Panc1 (cell line): ENCODE measurements around the gene SH3BGRL2. TPM values are rescaled to one million over a fixed set of nuclear protein-coding genes. Genes with fewer than 3 reads are reported as not detected.
A peak's percentile ranks its signal among the peaks of the same experiment; 100 is the strongest.

Experiments
- ATAC-seq: fragments of 200-7000 bp; cut with Tn5 transposase; 2 replicates; pipeline ENCODE4 v1.9.1; 2020; ENCODE audit warnings: mild to moderate bottlenecking, moderate library complexity
- BruUV-seq: library from RNA; stranded (reverse); fragments of 400-500 nt; replicated peaks from 2 replicates; lab custom pipeline; 2021; lab: Mats Ljungman, UMichigan
- CTCF ChIA-PET: fragments of 300-600 bp; sonication (Branson Sonifier 250); formaldehyde crosslinking; loops from one replicate; lab custom pipeline; 2022; ENCODE audit warnings: antibody characterized with exemption; lab: Charles Lee
- POLR2A ChIA-PET: fragments of 300-600 bp; sonication (Branson Sonifier 250); formaldehyde crosslinking; loops from one replicate; lab custom pipeline; 2022; ENCODE audit warnings: antibody characterized with exemption; lab: Charles Lee
- DNase-seq: peaks from one replicate; pipeline ENCODE4 v3.0.0-alpha.2; 2010; ENCODE audit warnings: low read depth, low spot score
- H3K27ac ChIP-seq: 2 replicates; pipeline ENCODE4 v1.5.1; 2011; ENCODE audit warnings: mild to moderate bottlenecking, low read length, inconsistent platforms
- H3K27me3 ChIP-seq: fragments of 200-500 bp; sonication (Bioruptor generic); 2 replicates; pipeline ENCODE4 v1.6.0; 2014; ENCODE audit warnings: low read length, inconsistent platforms; ENCODE audit not compliant: control insufficient read depth, insufficient read depth
- H3K36me3 ChIP-seq: fragments of 200-500 bp; sonication (Bioruptor generic); 2 replicates; pipeline ENCODE4 v1.5.1; 2014; ENCODE audit warnings: inconsistent platforms, mild to moderate bottlenecking, low read length, moderate library complexity; ENCODE audit not compliant: control insufficient read depth, insufficient read depth
- H3K4me1 ChIP-seq: 2 replicates; pipeline ENCODE4 v1.5.1; 2011; ENCODE audit warnings: inconsistent platforms, mild to moderate bottlenecking, low read length, moderate library complexity; ENCODE audit not compliant: control insufficient read depth, insufficient read depth
- H3K4me3 ChIP-seq, 2 experiments: 2 replicates each; pipeline ENCODE4 v1.5.1; 2011 to 2012; ENCODE audit warnings: low read depth in 2 of 2, low read length in 2 of 2, mild to moderate bottlenecking in 2 of 2, inconsistent platforms in 1 of 2, moderate library complexity in 1 of 2
- H3K9me3 ChIP-seq: fragments of 200-500 bp; sonication (Bioruptor generic); 2 replicates; pipeline ENCODE4 v1.5.1; 2014; ENCODE audit warnings: low read depth, mild to moderate bottlenecking, inconsistent platforms, low read length, moderate library complexity; ENCODE audit not compliant: control insufficient read depth, insufficient read depth
- POLR2AphosphoS5 ChIP-seq: IDR thresholded peaks from 2 replicates; pipeline ENCODE4 v1.6.1; 2012; ENCODE audit warnings: mild to moderate bottlenecking, low read depth, low read length, moderate library complexity
- SIN3A ChIP-seq: IDR thresholded peaks from 2 replicates; pipeline ENCODE4 v1.6.1; 2012; ENCODE audit warnings: low read depth, mild to moderate bottlenecking, low read length, moderate library complexity, borderline replicate concordance; ENCODE audit not compliant: insufficient read depth
- TCF7L2 ChIP-seq: IDR thresholded peaks from 2 replicates; pipeline ENCODE4 v1.6.1; 2011; ENCODE audit warnings: mild to moderate bottlenecking, low read depth, low read length, inconsistent platforms
- in situ Hi-C: cut with HindIII; loops from 2 replicates; pipeline ENCODE4 v1.10.0; 2016; ENCODE audit warnings: low sequenced_read_pairs, low pct_unique_long_range_greater_than_20kb
- intact Hi-C: fragments of 100-400 bp; cut with micrococcal nuclease; formaldehyde crosslinking; loops from one replicate; pipeline ENCODE4 v1.10.0; 2022; ENCODE audit not compliant: unreplicated experiment
- total RNA-seq: library from RNA; stranded (reverse); gene quantifications from one replicate; pipeline ENCODE4 v1.2.1, GENCODE V29; 2021; ENCODE audit not compliant: unreplicated experiment
- TF ChIP-seq, protein P1 (sequence below), 2 experiments: IDR thresholded peaks; 2 replicates each; pipeline ENCODE4 v1.6.1; 2011 to 2012; ENCODE audit warnings: low read depth in 2 of 2, control low read depth in 1 of 2, low read length in 1 of 2, mild to moderate bottlenecking in 1 of 2, moderate library complexity in 1 of 2; ENCODE audit not compliant: insufficient read depth in 1 of 2
- TF ChIP-seq, protein P2 (sequence below): fragments of 450-650 bp; IDR thresholded peaks from 2 replicates; pipeline ENCODE4 v1.5.1; 2017; ENCODE audit warnings: mild to moderate bottlenecking

The SH3BGRL2 gene
- total RNA-seq, 1 experiment from 2014 or later: 8.5 TPM

DNA sequence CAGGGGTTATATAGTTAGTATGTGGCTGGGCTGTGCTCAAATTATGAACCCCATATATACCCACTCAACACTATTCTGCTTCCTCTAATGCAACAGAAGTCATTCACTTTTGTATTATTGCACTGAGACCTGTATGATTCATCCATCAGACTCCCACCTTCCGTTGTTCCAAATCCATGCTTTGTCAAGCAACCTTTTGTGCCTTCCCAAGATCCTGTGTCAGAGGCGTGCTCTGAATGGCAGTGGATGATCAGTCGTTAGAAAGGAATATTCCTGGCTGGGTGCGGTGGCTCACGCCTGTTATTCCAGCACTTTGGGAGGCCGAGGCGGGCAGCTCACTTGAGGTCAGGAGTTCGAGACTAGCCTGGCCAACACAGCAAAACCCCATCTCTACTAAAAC is 103.2 kb downstream of the SH3BGRL2 start:
- H3K9me3 ChIP-seq: no peaks in the 10 kb centered on the region
- DNase-seq (no peak), ATAC-seq (no peak)
- H3K27ac ChIP-seq: peak overlapping the region; percentile 18; the same call in 1 of the 2 replicates
- ChIA-PET POLR2A (no interaction called here), CTCF (no interaction called here)
- H3K4me1 ChIP-seq: peaks cover 20% of the 10 kb centered on the region
- no peaks in the 10 kb centered on the region for H3K36me3 ChIP-seq
- TF ChIP-seq POLR2AphosphoS5 (no peak), TCF7L2 (no peak), SIN3A (no peak)
- TF ChIP-seq, protein P1, sequence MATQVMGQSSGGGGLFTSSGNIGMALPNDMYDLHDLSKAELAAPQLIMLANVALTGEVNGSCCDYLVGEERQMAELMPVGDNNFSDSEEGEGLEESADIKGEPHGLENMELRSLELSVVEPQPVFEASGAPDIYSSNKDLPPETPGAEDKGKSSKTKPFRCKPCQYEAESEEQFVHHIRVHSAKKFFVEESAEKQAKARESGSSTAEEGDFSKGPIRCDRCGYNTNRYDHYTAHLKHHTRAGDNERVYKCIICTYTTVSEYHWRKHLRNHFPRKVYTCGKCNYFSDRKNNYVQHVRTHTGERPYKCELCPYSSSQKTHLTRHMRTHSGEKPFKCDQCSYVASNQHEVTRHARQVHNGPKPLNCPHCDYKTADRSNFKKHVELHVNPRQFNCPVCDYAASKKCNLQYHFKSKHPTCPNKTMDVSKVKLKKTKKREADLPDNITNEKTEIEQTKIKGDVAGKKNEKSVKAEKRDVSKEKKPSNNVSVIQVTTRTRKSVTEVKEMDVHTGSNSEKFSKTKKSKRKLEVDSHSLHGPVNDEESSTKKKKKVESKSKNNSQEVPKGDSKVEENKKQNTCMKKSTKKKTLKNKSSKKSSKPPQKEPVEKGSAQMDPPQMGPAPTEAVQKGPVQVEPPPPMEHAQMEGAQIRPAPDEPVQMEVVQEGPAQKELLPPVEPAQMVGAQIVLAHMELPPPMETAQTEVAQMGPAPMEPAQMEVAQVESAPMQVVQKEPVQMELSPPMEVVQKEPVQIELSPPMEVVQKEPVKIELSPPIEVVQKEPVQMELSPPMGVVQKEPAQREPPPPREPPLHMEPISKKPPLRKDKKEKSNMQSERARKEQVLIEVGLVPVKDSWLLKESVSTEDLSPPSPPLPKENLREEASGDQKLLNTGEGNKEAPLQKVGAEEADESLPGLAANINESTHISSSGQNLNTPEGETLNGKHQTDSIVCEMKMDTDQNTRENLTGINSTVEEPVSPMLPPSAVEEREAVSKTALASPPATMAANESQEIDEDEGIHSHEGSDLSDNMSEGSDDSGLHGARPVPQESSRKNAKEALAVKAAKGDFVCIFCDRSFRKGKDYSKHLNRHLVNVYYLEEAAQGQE (IDR thresholded peaks at IDR 0.05; ENCODE audit: insufficient read depth in 1 of 2, low read depth in 2 of 2, low read length in 1 of 2): no peak
- TF ChIP-seq, protein P2, sequence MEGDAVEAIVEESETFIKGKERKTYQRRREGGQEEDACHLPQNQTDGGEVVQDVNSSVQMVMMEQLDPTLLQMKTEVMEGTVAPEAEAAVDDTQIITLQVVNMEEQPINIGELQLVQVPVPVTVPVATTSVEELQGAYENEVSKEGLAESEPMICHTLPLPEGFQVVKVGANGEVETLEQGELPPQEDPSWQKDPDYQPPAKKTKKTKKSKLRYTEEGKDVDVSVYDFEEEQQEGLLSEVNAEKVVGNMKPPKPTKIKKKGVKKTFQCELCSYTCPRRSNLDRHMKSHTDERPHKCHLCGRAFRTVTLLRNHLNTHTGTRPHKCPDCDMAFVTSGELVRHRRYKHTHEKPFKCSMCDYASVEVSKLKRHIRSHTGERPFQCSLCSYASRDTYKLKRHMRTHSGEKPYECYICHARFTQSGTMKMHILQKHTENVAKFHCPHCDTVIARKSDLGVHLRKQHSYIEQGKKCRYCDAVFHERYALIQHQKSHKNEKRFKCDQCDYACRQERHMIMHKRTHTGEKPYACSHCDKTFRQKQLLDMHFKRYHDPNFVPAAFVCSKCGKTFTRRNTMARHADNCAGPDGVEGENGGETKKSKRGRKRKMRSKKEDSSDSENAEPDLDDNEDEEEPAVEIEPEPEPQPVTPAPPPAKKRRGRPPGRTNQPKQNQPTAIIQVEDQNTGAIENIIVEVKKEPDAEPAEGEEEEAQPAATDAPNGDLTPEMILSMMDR: no peak
- intact Hi-C loops (no loop called here), in situ Hi-C loops (no loop called here)
- BruUV-seq: no TSS peak
- no peak overlapping the region for H3K4me3 ChIP-seq
- no peaks in the 10 kb centered on the region; the same call in 1 of the 2 replicates for H3K27me3 ChIP-seq

DNA sequence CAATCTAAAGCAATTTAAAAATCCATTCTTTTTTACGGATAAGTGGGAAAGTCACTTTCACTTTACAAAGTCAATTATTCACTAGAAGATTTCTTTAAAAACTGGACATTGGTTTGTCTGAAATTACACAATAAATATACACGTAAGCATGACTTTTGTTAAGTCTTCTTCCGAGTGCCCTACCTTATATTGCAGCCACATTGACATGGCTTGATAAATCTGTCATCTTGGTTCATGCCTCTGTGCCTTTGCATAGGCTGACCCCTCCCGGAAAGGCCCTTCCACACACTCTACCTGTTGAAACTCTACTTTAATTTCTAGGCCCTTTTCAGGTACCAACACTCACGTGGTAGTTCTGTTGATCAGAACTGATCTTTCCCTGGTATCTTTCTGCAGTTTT is 104.1 kb downstream of the SH3BGRL2 start:
- Histone ChIP-seq H3K27me3 (no peaks in the 10 kb centered on the region), H3K4me1 (peaks cover 20% of the 10 kb centered on the region), H3K36me3 (no peaks in the 10 kb centered on the region), H3K4me3 (no peak overlapping the region), H3K9me3 (no peaks in the 10 kb centered on the region), H3K27ac (peak overlapping the region; percentile 93; the same call in 1 of the 2 replicates)
- TF ChIP-seq, protein P1 (IDR thresholded peaks at IDR 0.05; ENCODE audit: insufficient read depth in 1 of 2, low read depth in 2 of 2, low read length in 1 of 2): no peak
- TF ChIP-seq, protein P2: peak; percentile 21
- ChIA-PET POLR2A (no interaction called here), CTCF (no interaction called here)
- DNase-seq (no peak), ATAC-seq (no peak)
- in situ Hi-C loops (no loop called here), intact Hi-C loops (no loop called here)
- no TSS peak for BruUV-seq
